GM19351 (cell line): Measurements from ENCODE around the gene COL1A1.

Source experiments
- ATAC-seq: cut with Tn5 transposase; IDR thresholded peaks from one replicate; pipeline ENCODE4 v1.9.1; 2021; ENCODE audit warnings: mild to moderate bottlenecking, moderate library complexity; ENCODE audit not compliant: unreplicated experiment

COL1A1 gene

DNA sequence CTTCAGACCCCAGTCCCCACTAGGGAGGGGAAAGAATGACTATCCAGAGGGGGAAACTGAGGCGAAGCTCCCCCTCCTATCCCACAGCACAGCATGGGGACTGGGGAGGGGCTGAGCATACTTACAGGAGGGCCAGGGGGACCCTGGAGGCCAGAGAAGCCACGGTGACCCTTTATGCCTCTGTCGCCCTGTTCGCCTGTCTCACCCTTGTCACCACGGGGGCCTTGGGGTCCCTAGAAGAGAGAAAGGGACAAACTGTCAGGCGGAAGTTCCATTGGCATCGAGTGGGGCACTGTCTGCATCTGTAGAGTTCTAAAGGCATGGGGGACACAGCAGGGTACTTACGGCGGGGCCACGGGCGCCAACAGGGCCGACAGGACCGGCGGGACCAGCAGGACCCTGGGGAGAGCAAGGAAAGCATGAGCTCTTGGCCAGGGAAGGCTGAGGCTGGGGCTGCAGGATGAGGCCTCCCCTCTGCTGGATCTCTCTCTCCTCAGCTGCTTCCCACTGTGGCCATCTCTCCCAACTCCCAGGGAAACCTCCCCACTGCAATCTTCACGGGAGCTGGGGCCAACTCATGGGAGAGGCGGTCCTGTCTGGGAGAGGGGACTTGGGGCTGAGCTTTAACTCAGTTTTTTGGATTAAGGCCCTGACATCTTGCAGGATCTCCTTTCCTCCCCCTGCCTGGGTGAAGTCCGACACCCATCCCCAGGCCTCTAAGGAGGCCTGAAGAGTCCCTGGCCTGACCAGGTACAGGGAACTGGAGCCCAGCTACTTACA is 13.5 kb downstream of the COL1A1 start:
- ATAC-seq: no peak

- no peak for ATAC-seq
Measured at GRCh38 chr17:50187394-50187725, 14.1 kb downstream of the COL1A1 start.

DNA sequence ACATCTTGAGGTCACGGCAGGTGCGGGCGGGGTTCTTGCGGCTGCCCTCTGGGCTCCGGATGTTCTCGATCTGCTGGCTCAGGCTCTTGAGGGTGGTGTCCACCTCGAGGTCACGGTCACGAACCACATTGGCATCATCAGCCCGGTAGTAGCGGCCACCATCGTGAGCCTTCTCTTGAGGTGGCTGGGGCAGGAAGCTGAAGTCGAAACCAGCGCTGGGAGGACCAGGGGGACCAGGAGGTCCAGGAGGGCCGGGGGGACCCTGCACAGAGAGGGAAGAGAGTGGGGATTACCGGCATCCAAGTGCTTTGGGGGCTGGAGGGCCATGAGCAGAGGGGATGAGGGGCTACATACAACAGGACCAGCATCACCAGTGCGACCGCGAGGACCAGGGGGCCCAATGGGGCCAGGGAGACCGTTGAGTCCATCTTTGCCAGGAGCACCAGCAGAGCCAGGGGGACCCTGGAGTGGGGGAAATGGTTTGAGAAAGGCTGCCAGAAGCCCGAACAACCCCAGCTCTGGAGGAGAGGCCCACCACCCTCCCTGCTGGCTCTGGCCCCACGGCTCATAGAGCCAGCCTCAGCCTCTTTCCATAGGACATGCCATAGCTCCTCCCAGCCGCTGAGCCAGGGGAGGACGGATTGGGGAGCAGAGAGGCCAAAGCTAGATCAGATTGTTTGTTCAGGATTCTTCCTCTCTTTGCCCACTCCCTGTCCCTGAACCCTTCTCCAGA is 14.6 kb downstream of the COL1A1 start:
- no peak for ATAC-seq

- no peak for ATAC-seq
Measured at GRCh38 chr17:50185631-50186471, 15.6 kb downstream of the COL1A1 start.

DNA sequence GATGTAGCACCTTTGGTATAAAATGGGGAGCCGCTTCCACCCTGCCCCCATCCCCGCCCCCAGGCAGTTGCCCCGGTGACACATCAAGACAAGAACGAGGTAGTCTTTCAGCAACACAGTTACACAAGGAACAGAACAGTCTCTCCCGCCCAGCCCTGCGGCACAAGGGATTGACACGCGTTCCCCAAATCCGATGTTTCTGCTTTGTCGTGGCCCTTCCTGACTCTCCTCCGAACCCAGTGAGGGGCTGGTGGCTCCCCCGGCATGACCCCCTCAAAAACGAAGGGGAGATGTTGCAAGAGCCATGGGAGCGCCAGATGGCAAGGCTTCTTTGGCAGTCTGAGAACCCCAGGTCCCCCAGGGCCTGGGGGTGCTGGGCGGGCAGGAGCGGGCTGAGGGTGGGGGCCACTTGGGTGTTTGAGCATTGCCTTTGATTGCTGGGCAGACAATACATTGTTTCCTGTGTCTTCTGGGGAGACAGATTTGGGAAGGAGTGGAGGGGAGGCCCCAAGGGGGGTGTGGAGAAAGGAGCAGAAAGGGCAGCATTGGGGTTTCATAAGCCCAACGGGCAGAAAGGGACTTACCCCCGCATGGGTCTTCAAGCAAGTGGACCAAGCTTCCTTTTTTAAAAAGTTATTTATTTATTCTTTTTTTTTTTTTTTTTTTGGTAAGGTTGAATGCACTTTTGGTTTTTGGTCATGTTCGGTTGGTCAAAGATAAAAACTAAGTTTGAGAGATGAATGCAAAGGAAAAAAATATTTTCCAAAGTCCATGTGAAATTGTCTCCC is 16.6 kb downstream of the COL1A1 start:
- ATAC-seq: no peak

DNA sequence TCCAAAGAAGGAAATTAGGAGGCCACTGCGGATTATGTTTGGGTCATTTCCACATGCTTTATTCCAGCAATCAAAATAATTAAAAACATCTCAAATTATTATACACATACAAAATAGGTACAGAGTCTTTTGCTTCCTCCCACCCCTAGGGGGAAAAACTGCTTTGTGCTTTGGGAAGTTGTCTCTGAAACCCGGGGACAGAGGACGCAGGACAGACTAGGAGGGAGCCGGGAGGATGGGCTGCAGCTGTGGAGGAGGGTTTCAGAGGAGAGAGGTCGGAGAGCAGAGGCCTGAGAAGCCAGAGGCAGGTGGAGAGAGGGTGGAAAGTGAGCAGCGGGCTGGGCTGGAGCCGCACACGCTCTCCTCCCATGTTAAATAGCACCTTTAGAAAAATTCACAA is 17.4 kb downstream of the COL1A1 start:
- no peak for ATAC-seq

GRCh38 chr17:50183421-50183994 is 17.9 kb downstream of the COL1A1 start:
- ATAC-seq: no peak

DNA sequence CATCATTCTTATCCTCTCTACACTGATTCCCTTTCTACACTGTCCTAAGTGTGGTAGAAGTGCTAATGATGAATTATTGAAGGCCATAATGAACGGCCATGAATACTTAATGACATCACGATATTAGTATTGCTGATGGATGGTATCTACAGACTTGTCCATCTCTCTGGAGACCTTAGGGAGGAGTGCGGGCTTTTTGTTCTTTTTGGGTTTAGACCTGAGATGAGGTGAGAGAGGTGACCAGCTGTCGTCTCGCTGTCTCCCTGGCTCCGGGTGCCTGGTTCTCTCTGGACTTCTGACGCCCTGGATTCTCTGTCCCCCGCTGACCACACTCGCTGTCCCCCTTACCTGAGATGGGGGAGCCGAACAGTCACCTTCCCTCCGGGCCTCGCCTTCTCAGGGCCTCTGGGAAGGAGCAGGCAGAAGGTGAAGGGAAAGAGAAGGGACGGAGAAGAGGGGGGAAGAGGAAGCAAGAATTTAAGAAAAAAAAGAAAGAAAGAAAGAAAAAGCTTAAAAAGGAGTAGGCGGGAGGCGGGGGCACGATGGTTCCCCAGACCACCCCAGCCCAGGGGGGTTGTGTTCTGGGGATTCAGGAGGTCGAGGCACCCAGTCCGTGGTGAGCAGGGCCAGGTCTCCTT is 18.5 kb downstream of the COL1A1 start:
- no peak for ATAC-seq

- ATAC-seq: no peak
Measured at GRCh38 chr17:50181591-50182560, 19.6 kb downstream of the COL1A1 start.

- ATAC-seq: no peak
Measured at GRCh38 chr17:50181144-50181543, 20.3 kb downstream of the COL1A1 start.

GRCh38 chr17:50180620-50181019 is 20.8 kb downstream of the COL1A1 start:
- no peak for ATAC-seq

GRCh38 chr17:50180111-50180510 is 21.3 kb downstream of the COL1A1 start:
- no peak for ATAC-seq

DNA sequence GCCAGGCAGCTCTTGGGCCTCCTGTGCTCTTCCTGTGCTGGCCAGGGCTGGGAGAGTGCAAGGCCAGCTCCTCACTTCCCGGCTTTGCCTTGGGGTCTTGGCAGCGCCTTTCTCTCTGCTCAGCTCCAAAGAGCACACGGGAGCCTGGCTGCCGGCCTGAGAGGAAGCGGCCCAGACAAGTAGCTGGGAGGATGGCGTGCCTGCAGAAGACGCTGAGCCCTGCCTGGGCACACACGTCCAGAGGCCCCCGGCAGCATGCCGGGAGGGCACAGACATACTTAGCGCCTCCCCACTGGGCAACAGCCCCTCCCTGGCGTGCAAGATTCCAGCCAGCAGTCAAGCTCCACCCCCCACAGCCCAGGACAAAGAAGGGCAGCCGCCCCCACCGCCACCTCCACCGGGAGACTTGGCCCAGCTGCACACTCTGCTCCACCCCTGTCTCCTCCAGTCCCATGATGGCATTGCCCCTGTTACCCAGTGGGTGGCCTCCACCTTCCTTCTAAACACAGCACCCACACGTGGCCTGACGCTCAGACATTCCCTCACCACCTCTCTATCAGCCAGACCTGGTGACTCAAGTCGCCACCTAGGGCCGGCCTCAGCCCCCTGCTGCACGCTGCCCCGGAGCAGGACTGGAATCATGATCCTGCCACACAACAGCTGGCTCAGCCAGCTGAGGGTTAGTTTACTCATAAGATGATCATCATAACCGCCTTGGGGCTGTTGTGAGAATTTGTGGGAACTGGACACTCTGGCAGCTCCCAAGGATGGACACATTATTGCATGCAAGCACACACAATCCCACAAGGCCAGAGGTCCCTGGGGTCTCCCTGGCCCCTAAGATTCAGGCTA is 23.2 kb downstream of the COL1A1 start:
- no peak for ATAC-seq

GRCh38 chr17:50177476-50177875 is 24.0 kb downstream of the COL1A1 start:
- no peak for ATAC-seq

GRCh38 chr17:50176559-50177357 is 24.7 kb downstream of the COL1A1 start:
- ATAC-seq: no peak

- ATAC-seq: no peak
Measured at GRCh38 chr17:50175035-50175807, 26.2 kb downstream of the COL1A1 start.
